T-cell (primary cell): ENCODE data around the gene UBAP1. TPM values are rescaled to one million over a fixed set of nuclear protein-coding genes. Genes with fewer than 3 reads are reported as not detected.
"Not testable (repeated sequence)": the region's sequence is repeated elsewhere in the genome, so short reads cannot be mapped to it uniquely, and the experiment has no call there.

Experiments
- ATAC-seq, 4 experiments: fragments of 200-7000 bp in 3 of 4; fragments of 150-1000 bp in 1 of 4; cut with Tn5 transposase; replicated peaks in 1 of 4; 1 replicate in 3 of 4; 2 replicates in 1 of 4; pipeline ENCODE4 v1.10.0; 2021; ENCODE audit warnings: moderate library complexity in 3 of 4, mild to moderate bottlenecking in 2 of 4, moderate number of reproducible peaks in 1 of 4
- CTCF ChIA-PET, 2 donors: fragments of 300-600 bp; sonication (Branson Sonifier 250); formaldehyde crosslinking; loops; one replicate each; lab custom pipeline; 2022; ENCODE audit warnings: antibody characterized with exemption in 2 of 2; lab: Charles Lee
- POLR2A ChIA-PET, 2 donors: fragments of 300-600 bp; sonication (Branson Sonifier 250); formaldehyde crosslinking; loops; one replicate each; lab custom pipeline; 2022; ENCODE audit warnings: antibody characterized with exemption in 2 of 2; lab: Charles Lee
- DNase-seq, 35 experiments: peaks; one replicate each; pipeline versions ENCODE4 v3.0.0 to v3.0.0-alpha.2; 2013 to 2023
- H3K27ac ChIP-seq: one replicate; pipeline ENCODE4 v1.5.1; 2013; ENCODE audit warnings: low read length
- H3K27me3 ChIP-seq, 2 experiments: replicated peaks in 1 of 2; 1 replicate in 1 of 2; 2 replicates in 1 of 2; pipeline versions ENCODE4 v1.6.1 to v1.7.0; 2013; ENCODE audit warnings: low read length in 1 of 2, mixed read lengths in 1 of 2; ENCODE audit not compliant: control insufficient read depth in 2 of 2, insufficient read depth in 2 of 2; ENCODE audit errors: extremely low read depth in 1 of 2
- H3K36me3 ChIP-seq, 2 donors: 1 replicate in 1 of 2; 2 replicates in 1 of 2; pipeline versions ENCODE4 v1.6.1 to v1.7.0; 2013; ENCODE audit warnings: low read length in 1 of 2; ENCODE audit not compliant: control insufficient read depth in 2 of 2, insufficient read depth in 1 of 2; ENCODE audit errors: extremely low read depth in 1 of 2
- H3K4me1 ChIP-seq, 2 experiments: 1 replicate in 1 of 2; 2 replicates in 1 of 2; pipeline versions ENCODE4 v1.6.1 to v1.7.0; 2013; ENCODE audit warnings: low read length in 2 of 2, mixed read lengths in 1 of 2; ENCODE audit not compliant: insufficient read depth in 2 of 2, control insufficient read depth in 1 of 2; ENCODE audit errors: extremely low read depth in 1 of 2
- H3K4me3 ChIP-seq, 2 donors: 1 replicate in 1 of 2; 2 replicates in 1 of 2; pipeline versions ENCODE4 v1.5.1 to v1.7.0; 2013; ENCODE audit warnings: mild to moderate bottlenecking in 2 of 2, low read length in 1 of 2, moderate library complexity in 1 of 2; ENCODE audit not compliant: control insufficient read depth in 1 of 2; ENCODE audit errors: extremely low read depth in 1 of 2
- H3K9me3 ChIP-seq: 2 replicates; pipeline ENCODE4 v1.7.0; 2013
- H3K27ac Mint-ChIP-seq, 2 donors: one replicate each; pipeline ENCODE4 v1.8.0; 2020 to 2021; ENCODE audit warnings: mild to moderate bottlenecking in 2 of 2, mixed read lengths in 2 of 2
- H3K27me3 Mint-ChIP-seq, 2 donors: one replicate each; pipeline ENCODE4 v1.8.0; 2021 to 2022; ENCODE audit warnings: mixed read lengths in 2 of 2
- H3K36me3 Mint-ChIP-seq: one replicate; pipeline ENCODE4 v1.8.0; 2021; ENCODE audit warnings: mixed read lengths
- H3K4me1 Mint-ChIP-seq, 3 donors: one replicate each; pipeline ENCODE4 v1.8.0; 2020 to 2022; ENCODE audit warnings: mixed read lengths in 3 of 3, mild to moderate bottlenecking in 1 of 3
- H3K4me3 Mint-ChIP-seq, 3 donors: one replicate each; pipeline ENCODE4 v1.8.0; 2020 to 2022; ENCODE audit warnings: mild to moderate bottlenecking in 3 of 3, mixed read lengths in 3 of 3, moderate library complexity in 3 of 3
- H3K9me3 Mint-ChIP-seq, 3 donors: one replicate each; pipeline ENCODE4 v1.8.0; 2020 to 2022; ENCODE audit warnings: mixed read lengths in 3 of 3
- WGBS: methylation state at CpG from one replicate; pipeline ENCODE4 v1.1.5; 2013; ENCODE audit warnings: missing lambda C conversion rate; ENCODE audit not compliant: insufficient coverage; 5-methylcytosine and 5-hydroxymethylcytosine counted together
- total RNA-seq, 35 experiments: library from RNA in 6 of 35; stranded (reverse) in 6 of 35; fragments of 120-200 nt in 1 of 35; gene quantifications; one replicate each; pipeline versions ENCODE4 v1.2.1 to v1.2.4 and lab custom pipeline; 2013 to 2026

UBAP1 gene
- total RNA-seq, 5 donors from 2014 or later (not counting 1 experiment from before 2014, with no cell fraction given): 33.1 to 42.2 (median 35.5) TPM

DNA sequence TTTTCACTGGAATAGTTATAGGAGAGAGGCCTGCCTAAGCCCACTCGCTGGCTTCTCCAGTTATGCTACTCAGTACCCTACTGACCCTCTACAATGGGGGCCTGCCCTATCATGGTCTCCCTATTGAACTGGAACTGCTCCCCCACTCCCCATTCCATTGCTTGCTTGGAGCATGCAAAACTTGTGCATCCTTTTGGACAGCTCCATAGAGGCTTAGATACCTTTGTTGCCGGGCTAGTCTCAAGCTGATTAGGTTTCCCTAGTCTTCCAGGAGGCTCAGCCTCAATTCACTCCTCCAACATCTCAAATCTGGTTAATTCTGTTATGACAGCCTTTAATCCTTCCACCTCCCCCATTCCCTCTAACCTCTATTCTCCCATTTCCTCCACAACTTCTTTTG is 110.3 kb downstream of the UBAP1 start:
- H3K27ac Mint-ChIP-seq: no peak overlapping the region
- H3K27me3 Mint-ChIP-seq: no peaks in the 10 kb centered on the region
- 100% methylated on average over 2 of the region's 2 CpGs for WGBS
- H3K27ac ChIP-seq: no peak overlapping the region
- POLR2A ChIA-PET: interaction anchor here in 1 of 2 donors (0.6 kb wide), 1 partner anchor 316 kb away, joined by 3 read pairs; no protein-coding TSS in a partner anchor
- no peaks in the 10 kb centered on the region for H3K36me3 ChIP-seq
- DNase-seq (no peak), ATAC-seq (no peak)
- no peak overlapping the region for H3K4me3 ChIP-seq
- no peaks in the 10 kb centered on the region for H3K9me3 Mint-ChIP-seq
- no peaks in the 10 kb centered on the region for H3K27me3 ChIP-seq
- CTCF ChIA-PET: interaction anchor here in 1 of 2 donors (0.8 to 1.5 kb wide), 2 partner anchors 13 to 26 kb away, joined by 3 read pairs; no protein-coding TSS in a partner anchor
- H3K36me3 Mint-ChIP-seq: no peaks in the 10 kb centered on the region
- H3K4me1 Mint-ChIP-seq: no peaks in the 10 kb centered on the region
- H3K4me1 ChIP-seq: no peaks in the 10 kb centered on the region
- no peak overlapping the region for H3K4me3 Mint-ChIP-seq
- H3K9me3 ChIP-seq: no peaks in the 10 kb centered on the region

DNA sequence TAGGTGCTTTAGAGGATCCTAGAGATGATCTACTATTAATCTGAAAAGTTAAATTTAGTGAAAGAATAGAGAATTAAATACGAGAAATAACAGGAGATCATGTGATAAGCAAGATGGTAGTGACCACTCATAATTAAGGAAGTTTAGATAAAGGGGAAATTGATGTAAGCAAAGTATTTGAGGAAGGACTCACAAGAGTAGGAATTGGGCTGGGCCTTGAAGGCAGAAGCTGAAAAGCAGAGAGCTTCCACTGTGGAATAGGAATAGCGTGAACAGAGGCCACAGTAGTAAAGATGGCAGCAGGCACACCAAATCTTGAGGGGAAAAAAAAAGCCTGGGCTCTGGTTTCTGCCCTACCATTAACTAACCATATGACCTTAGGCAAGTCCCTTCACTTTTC is 112.2 kb downstream of the UBAP1 start:
- Histone ChIP-seq H3K4me3 (no peak overlapping the region), H3K36me3 (no peaks in the 10 kb centered on the region), H3K27ac (no peak overlapping the region), H3K4me1 (no peaks in the 10 kb centered on the region), H3K9me3 (no peaks in the 10 kb centered on the region), H3K27me3 (no peaks in the 10 kb centered on the region)
- H3K27ac Mint-ChIP-seq: no peak overlapping the region
- no peak overlapping the region for H3K4me3 Mint-ChIP-seq
- WGBS: 100% methylated on average over 2 of the region's 2 CpGs
- no peaks in the 10 kb centered on the region for H3K9me3 Mint-ChIP-seq
- ATAC-seq (no peak), DNase-seq (no peak)
- ChIA-PET POLR2A (no interaction called here), CTCF (no interaction called here)
- no peaks in the 10 kb centered on the region for H3K36me3 Mint-ChIP-seq
- no peaks in the 10 kb centered on the region for H3K27me3 Mint-ChIP-seq
- no peaks in the 10 kb centered on the region for H3K4me1 Mint-ChIP-seq

DNA sequence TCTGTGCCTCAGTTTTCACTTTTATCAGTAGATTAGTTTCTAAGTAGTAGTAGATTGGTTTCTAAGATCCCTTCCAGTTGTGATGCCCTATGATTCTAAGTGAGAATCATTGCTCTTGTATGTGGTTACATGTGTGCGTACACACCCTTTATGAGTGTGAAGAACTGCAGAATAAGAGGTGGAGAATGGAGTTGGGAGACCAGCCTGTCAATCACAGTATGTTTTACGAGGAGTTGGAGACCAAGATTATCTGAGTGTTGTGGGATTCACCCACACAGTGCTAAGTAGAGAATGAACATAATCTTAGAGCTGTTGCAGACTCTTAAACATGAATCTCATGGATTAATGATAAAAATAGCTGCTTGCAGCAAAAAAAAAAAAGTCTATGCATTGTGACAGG is 112.6 kb downstream of the UBAP1 start:
- no peak overlapping the region for H3K4me3 ChIP-seq
- H3K4me3 Mint-ChIP-seq: no peak overlapping the region
- no peak overlapping the region for H3K27ac ChIP-seq
- H3K27me3 Mint-ChIP-seq: no peaks in the 10 kb centered on the region
- WGBS: 100% methylated on average over 1 of the region's 2 CpGs
- ChIA-PET CTCF (no interaction called here), POLR2A (no interaction called here)
- H3K9me3 Mint-ChIP-seq: no peaks in the 10 kb centered on the region
- DNase-seq: no peak
- no peaks in the 10 kb centered on the region for H3K36me3 ChIP-seq
- H3K27ac Mint-ChIP-seq: no peak overlapping the region
- H3K9me3 ChIP-seq: no peaks in the 10 kb centered on the region
- H3K36me3 Mint-ChIP-seq: no peaks in the 10 kb centered on the region
- H3K4me1 Mint-ChIP-seq: no peaks in the 10 kb centered on the region
- H3K4me1 ChIP-seq: no peaks in the 10 kb centered on the region
- no peak for ATAC-seq
- H3K27me3 ChIP-seq: no peaks in the 10 kb centered on the region

DNA sequence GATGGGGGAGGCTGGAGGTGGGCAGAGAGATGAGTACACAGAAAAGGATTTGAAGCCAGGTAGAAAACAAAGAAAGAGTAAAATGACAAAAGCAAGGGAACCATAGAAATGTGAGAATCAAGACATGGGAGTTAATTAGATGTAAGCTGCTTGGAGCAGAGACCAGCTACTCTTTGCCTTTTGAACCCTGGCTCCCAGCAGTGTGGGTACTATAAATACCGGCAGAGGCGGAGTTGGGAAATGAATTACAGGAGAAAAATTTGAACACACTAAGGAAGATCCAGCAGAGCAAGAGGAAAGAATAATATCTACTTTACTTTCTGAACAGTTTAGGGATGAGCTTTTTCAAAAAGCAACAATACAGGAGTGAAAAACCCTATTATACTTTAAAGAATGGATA is 113.7 kb downstream of the UBAP1 start:
- no peaks in the 10 kb centered on the region for H3K27me3 Mint-ChIP-seq
- no CpG with 5 or more reads among the region's 2 CpGs for WGBS
- POLR2A ChIA-PET: no interaction called here

DNA sequence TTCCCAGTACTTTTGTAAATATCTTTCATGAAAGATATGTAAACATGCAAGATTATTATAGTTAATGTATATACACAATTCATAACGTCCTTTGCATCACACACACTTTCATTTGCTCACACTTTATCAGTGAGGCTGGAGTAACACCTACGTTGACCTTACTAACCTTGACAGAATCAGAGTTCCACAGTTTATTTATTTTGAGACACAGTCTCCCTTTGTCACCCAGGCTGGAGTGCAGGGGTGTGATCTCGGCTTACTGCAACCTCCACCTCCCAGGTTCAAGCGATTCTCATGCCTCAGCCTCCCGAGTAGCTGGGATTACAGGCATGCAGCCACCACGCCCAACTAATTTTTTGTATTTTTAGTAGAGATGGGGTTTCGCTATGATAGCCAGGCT is 122.2 kb downstream of the UBAP1 start:
- H3K36me3 ChIP-seq, H3K9me3 Mint-ChIP-seq, H3K27ac Mint-ChIP-seq, H3K4me3 ChIP-seq, H3K27me3 Mint-ChIP-seq, H3K27ac ChIP-seq, H3K36me3 Mint-ChIP-seq, ATAC-seq, H3K4me3 Mint-ChIP-seq, H3K9me3 ChIP-seq, H3K4me1 Mint-ChIP-seq, CTCF ChIA-PET, DNase-seq, H3K27me3 ChIP-seq, H3K4me1 ChIP-seq: not testable (repeated sequence)
- POLR2A ChIA-PET: interaction anchor here in 1 of 2 donors (0.5 to 0.6 kb wide), 2 partner anchors 30 to 111 kb away, joined by 4 to 5 read pairs; no protein-coding TSS in a partner anchor
- 92% methylated on average over 5 of the region's 7 CpGs for WGBS

More for the DNA sequence above, 113.7 kb downstream of the UBAP1 start:
- Histone ChIP-seq H3K9me3 (no peaks in the 10 kb centered on the region), H3K36me3 (no peaks in the 10 kb centered on the region), H3K4me3 (no peak overlapping the region), H3K4me1 (no peaks in the 10 kb centered on the region), H3K27me3 (no peaks in the 10 kb centered on the region), H3K27ac (no peak overlapping the region)
- Mint-ChIP-seq H3K9me3 (no peaks in the 10 kb centered on the region), H3K27ac (no peak overlapping the region), H3K36me3 (no peaks in the 10 kb centered on the region), H3K4me1 (no peaks in the 10 kb centered on the region), H3K4me3 (no peak overlapping the region)
- no peak for DNase-seq
- no peak for ATAC-seq
- CTCF ChIA-PET: no interaction called here

Other genes starting within 250 kb of the UBAP1 start
- 10 to 100 TPM; 32.9 to 38.1 (median 36.7) TPM for gene UBAP2, start 130.2 kb upstream of the UBAP1 start, total RNA-seq
- gene DCAF12, start 52.3 kb upstream of the UBAP1 start, total RNA-seq: 10 to 100 TPM; 15.5 to 29.1 (median 23.3) TPM
- gene KIF24, start 150.2 kb downstream of the UBAP1 start, total RNA-seq: under 1 TPM; 0.15 to 0.41 (median 0.23) TPM
- gene NUDT2, start 150.5 kb downstream of the UBAP1 start, total RNA-seq: 10 to 100 TPM in 4 of 5 donors, 1 to 10 TPM in 1; 9.9 to 22.7 (median 17.4) TPM
- gene MYORG, start 197.9 kb downstream of the UBAP1 start, total RNA-seq: 1 to 10 TPM in 3 of 5 donors, under 1 TPM in 2; 0.72 to 2.3 (median 1.6) TPM